GM10266 (cell line): ENCODE results near the gene ATP5MG.
"Not testable (repeated sequence)": the region's sequence is repeated elsewhere in the genome, so short reads cannot be mapped to it uniquely, and the experiment has no call there.

Experiments
- DNase-seq: peaks from one replicate; pipeline ENCODE4 v3.0.0; 2012; ENCODE audit errors: extremely low spot score
- CTCF ChIP-seq: IDR thresholded peaks from 2 replicates; pipeline ENCODE4 v1.5.1; 2012; ENCODE audit warnings: mild to moderate bottlenecking, low read depth; ENCODE audit not compliant: control insufficient read depth, insufficient read depth; ENCODE audit errors: missing control alignments

Gene ATP5MG

GRCh38 chr11:118406599-118407166 lies 5.3 kb downstream of the ATP5MG start:
- no peak for TF ChIP-seq CTCF
- no peak for DNase-seq

DNA sequence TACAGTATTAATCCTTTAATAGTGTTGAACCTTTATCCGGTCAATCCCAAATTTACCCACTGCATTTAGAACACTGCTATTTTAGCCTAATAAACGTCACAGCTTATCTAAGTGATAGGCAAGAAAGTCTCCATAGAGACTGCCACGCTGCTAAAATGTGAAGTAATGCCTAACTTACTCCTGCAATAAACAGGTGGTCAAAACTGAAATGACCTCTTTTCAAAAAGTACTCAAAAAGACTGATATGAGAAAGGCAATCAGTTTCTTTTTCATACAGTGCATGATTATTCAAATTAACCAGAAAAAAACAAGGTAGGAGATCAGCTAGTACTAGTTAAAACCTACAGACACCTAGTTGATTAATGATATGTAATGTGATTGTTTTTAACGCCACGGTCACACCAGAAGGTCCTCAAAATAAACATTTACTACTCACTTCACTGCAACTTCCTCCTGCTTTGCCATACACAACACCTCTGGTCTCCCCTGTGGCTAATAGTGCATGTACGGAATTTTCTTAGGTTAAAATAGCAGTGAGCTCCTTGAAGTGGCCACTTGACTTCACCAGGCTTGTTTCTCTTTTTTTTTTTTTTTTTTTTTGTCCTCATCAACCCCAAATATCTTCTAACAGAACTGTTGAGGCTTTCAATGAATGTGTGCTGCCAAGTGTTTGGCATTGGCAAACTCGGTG lies 8.8 kb downstream of the ATP5MG start:
- no peak for TF ChIP-seq CTCF
- peak; percentile 24 for DNase-seq

- TF ChIP-seq CTCF: no peak
- DNase-seq: no peak
Measured at GRCh38 chr11:118411530-118411929, 10.1 kb downstream of the ATP5MG start.

DNA sequence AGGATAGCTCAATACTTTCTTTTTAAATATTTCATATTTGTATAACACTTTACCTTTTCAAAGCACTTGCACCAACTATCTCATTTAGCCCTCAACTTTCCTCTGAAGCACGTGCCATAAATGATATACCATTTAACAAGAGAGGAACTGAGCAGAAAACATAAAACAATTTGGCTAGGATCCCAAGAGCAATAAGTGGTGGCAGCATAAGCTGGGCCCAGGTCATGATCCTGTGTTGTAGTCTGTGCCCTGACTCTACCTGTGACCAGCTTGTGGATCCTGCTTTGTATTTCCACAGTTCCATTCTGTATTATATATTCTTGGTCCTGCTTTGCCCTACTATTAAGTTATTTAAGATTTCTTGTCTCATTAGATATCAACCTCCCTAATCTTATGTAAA lies 11.5 kb downstream of the ATP5MG start:
- DNase-seq: no peak
- no peak for TF ChIP-seq CTCF

DNA sequence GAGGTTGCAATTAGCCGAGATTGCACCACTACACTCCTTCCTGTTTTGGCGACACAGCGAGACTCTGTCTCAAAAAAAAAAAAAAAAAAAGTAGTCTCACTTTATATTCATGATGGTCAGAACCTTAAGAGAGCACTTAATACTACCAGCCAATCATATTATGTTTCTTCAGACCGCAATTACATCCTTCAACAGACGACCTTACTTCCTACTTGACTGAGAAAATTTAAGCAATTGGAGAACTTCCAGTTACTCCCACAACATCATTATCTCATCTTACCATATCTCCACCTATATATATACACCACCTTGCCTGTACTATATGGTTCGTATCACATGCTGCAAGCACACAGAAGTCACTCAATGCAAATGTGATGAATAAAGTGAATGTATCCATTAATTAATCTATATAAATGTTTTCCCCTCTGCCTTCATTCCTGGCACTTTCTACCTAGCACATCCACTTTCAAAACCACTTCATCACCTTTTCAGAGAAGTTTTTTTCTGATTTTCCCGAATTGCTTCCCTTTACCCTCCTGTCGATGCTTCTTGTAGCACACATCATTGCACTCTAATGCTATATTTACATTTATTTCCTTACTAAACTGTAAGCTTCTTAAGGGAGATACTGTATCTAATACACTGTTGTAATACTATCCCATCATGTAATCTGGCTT lies 13.8 kb downstream of the ATP5MG start:
- DNase-seq: no peak
- no peak for TF ChIP-seq CTCF

- no peak for DNase-seq
- TF ChIP-seq CTCF: no peak
Measured at GRCh38 chr11:118415739-118416068, 14.3 kb downstream of the ATP5MG start.

GRCh38 chr11:118416900-118417299 lies 15.5 kb downstream of the ATP5MG start:
- DNase-seq: not testable (repeated sequence)
